ENCODE data around the gene TXLNB.

GRCh38 chr6:139313784-139314545 lies 22.2 kb upstream of the TXLNB start:
- no peak for TF ChIP-seq POLR2AphosphoS5 (IDR thresholded peaks at IDR 0.05)
- TF ChIP-seq CTCF (IDR thresholded peaks at IDR 0.05) = no peak
- TF ChIP-seq POLR2A (IDR thresholded peaks at IDR 0.05) = no peak

Data from upper lobe of left lung (tissue), 4 donors.